HG02973 (cell line): ENCODE measurements around the gene ARFGAP1.

Source experiments
- ATAC-seq: cut with Tn5 transposase; IDR thresholded peaks from one replicate; pipeline ENCODE4 v1.9.1; 2021; ENCODE audit warnings: moderate library complexity; ENCODE audit not compliant: unreplicated experiment

ARFGAP1 gene

GRCh38 chr20:63272105-63273058, at the start of gene ARFGAP1:
ARFGAP1 (plus strand) TSS chr20:63272813; CDS start chr20:63275581, 2,768 bp downstream.
- peak; percentile 73 for ATAC-seq

- no peak for ATAC-seq
Measured at GRCh38 chr20:63223121-63223825, 49.3 kb upstream of the ARFGAP1 start.

GRCh38 chr20:63223826-63224207, 48.8 kb upstream of the ARFGAP1 start:
- ATAC-seq: no peak

- no peak for ATAC-seq
Measured at GRCh38 chr20:63224412-63225081, 48.1 kb upstream of the ARFGAP1 start.

- no peak for ATAC-seq
Measured at GRCh38 chr20:63225082-63225454, 47.5 kb upstream of the ARFGAP1 start.

- no peak for ATAC-seq
Measured at GRCh38 chr20:63226042-63226943, 46.3 kb upstream of the ARFGAP1 start.

- ATAC-seq: no peak
Measured at GRCh38 chr20:63227260-63227659, 45.4 kb upstream of the ARFGAP1 start.

- ATAC-seq: no peak
Measured at GRCh38 chr20:63228806-63229205, 43.8 kb upstream of the ARFGAP1 start.

GRCh38 chr20:63230800-63231268, 41.8 kb upstream of the ARFGAP1 start:
- ATAC-seq: no peak

- no peak for ATAC-seq
Measured at GRCh38 chr20:63232235-63233060, 40.2 kb upstream of the ARFGAP1 start.

GRCh38 chr20:63233061-63233344, 39.6 kb upstream of the ARFGAP1 start:
- no peak for ATAC-seq

GRCh38 chr20:63233924-63234323, 38.7 kb upstream of the ARFGAP1 start:
- ATAC-seq: no peak

GRCh38 chr20:63234693-63235398, 37.8 kb upstream of the ARFGAP1 start:
- no peak for ATAC-seq

GRCh38 chr20:63235399-63235983, 37.1 kb upstream of the ARFGAP1 start, which contains the start of gene BIRC7:
BIRC7 (plus strand) TSS chr20:63235905; CDS start chr20:63236097, 192 bp downstream.
- ATAC-seq: no peak

GRCh38 chr20:63236116-63236837, 36.3 kb upstream of the ARFGAP1 start:
- no peak for ATAC-seq

GRCh38 chr20:63238031-63238430, 34.6 kb upstream of the ARFGAP1 start:
- ATAC-seq: no peak

- ATAC-seq: no peak
Measured at GRCh38 chr20:63238514-63239125, 34.0 kb upstream of the ARFGAP1 start.
